Measurements from ENCODE around the gene EXO1. TPM values are rescaled to one million over a fixed set of nuclear protein-coding genes. Genes with fewer than 3 reads are reported as not detected.
"Not testable (repeated sequence)": the region's sequence is repeated elsewhere in the genome, so short reads cannot be mapped to it uniquely, and the experiment has no call there.

Gene EXO1
- total RNA-seq (2022) (19.9 and 36.3 TPM in 2 replicates), Bru-seq, nascent RNA (percentile 81 among the genes with signal in this experiment), BruChase-seq, experiment 1, labeled RNA remaining after a 6-hour chase (percentile 66 among the genes with signal in this experiment), BruChase-seq, experiment 2, labeled RNA remaining after a 2-hour chase (percentile 76 among the genes with signal in this experiment)
- long read RNA-seq, partial matches to known transcripts = 5 of 36 reads
- long read RNA-seq, other reads (novel, unspliced or antisense) = 31 of 36 reads

DNA sequence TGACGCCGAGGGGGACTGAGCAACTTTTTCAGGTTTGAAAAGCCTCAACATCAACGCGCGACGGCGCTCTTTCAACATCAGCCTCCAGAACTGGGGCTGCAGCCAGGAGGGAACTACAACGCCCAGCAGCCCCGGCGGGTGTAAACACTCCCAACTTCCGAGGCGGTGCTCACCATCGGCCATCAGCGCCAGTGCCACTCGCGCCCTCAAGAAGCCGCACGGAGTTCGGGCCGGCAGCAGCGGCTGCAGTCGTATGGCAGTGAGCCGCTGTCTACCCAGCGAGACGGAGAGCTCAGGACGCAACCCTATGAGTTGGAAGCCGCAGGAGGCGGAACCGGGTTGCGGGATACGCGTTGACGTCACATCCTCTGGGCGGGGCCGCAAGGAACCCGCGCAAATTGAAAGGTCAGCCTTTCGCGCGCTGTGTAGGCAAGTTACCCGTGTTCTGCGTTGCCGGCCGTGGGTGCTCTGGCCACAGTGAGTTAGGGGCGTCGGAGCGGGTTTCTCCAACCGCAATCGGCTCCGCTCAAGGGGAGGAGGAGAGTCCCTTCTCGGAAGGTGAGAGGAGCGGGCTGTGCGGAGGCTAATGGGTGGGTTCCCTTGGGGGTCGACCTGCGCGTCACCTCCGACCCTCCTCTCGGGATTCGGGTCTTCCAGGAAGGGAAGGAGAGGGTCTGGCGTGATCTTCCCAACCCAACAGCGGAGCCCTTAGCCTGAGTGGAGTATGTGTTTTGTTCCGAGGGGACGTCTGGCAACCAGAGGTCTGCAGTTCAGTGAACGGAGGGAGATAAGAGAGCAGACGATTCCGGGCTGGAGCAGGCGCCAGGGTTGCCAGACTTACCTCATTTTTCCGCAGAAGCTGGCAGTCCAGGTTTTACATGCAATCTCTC, at the start of gene EXO1:
Gene EXO1, plus strand, starts transcription at position 409 of the 890 bp plus-strand sequence. CDS start 2,222 bp downstream, outside the sequence.
- Mint-ChIP-seq H3K27me3 (ENCODE audit: unreplicated experiment) (no peaks in the 10 kb centered on the region), H3K4me3 (ENCODE audit: low read depth, unreplicated experiment) (peak within 1 kb of the TSS; percentile 100), H3K4me1 (ENCODE audit: low read depth, unreplicated experiment) (peaks cover 31% of the 10 kb centered on the region), H3K9me3 (ENCODE audit: low read depth, unreplicated experiment) (no peaks in the 10 kb centered on the region), H3K36me3 (ENCODE audit: insufficient read depth, unreplicated experiment) (peaks cover 22% of the 10 kb centered on the region), H3K27ac (ENCODE audit: unreplicated experiment) (peak within 1 kb of the TSS; percentile 93)
- BruUV-seq (replicated peaks) = TSS peak; percentile 72
- CTCF ChIA-PET = interaction anchor here (0.7 to 1.2 kb wide), 2 partner anchors 15 to 237 kb away, joined by 3 to 4 read pairs; no protein-coding TSS in a partner anchor
- DNase-seq = peak; percentile 90
- TF ChIP-seq, protein P1, sequence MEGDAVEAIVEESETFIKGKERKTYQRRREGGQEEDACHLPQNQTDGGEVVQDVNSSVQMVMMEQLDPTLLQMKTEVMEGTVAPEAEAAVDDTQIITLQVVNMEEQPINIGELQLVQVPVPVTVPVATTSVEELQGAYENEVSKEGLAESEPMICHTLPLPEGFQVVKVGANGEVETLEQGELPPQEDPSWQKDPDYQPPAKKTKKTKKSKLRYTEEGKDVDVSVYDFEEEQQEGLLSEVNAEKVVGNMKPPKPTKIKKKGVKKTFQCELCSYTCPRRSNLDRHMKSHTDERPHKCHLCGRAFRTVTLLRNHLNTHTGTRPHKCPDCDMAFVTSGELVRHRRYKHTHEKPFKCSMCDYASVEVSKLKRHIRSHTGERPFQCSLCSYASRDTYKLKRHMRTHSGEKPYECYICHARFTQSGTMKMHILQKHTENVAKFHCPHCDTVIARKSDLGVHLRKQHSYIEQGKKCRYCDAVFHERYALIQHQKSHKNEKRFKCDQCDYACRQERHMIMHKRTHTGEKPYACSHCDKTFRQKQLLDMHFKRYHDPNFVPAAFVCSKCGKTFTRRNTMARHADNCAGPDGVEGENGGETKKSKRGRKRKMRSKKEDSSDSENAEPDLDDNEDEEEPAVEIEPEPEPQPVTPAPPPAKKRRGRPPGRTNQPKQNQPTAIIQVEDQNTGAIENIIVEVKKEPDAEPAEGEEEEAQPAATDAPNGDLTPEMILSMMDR (IDR thresholded peaks at IDR 0.05; ENCODE audit: unreplicated experiment) = no peak
- intact Hi-C loops (cut with micrococcal nuclease; ENCODE audit: unreplicated experiment) = no loop called here

DNA sequence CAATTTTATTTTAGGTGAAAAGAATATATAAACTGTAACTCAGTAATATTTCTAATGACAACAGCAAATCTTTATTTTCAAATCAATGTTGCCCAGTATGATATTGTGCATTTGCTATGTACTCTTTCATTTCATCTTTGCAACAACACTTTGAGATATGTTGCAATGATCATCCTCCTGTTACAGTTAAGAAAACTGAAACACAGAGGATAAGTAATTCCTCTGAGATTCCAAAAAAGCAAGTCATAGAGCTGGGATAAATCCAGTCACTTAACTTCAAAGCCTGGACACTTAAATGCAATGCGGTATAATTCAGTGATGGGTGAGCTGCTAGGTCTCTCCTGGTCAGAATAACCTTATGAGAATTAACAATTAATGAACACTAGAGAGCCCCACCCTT, 48.6 kb upstream of the EXO1 start:
- Mint-ChIP-seq H3K9me3 (ENCODE audit: low read depth, unreplicated experiment) (no peaks in the 10 kb centered on the region), H3K36me3 (ENCODE audit: insufficient read depth, unreplicated experiment) (no peaks in the 10 kb centered on the region), H3K4me1 (ENCODE audit: low read depth, unreplicated experiment) (peaks cover 11% of the 10 kb centered on the region), H3K27me3 (ENCODE audit: unreplicated experiment) (no peaks in the 10 kb centered on the region), H3K27ac (ENCODE audit: unreplicated experiment) (no peak overlapping the region), H3K4me3 (ENCODE audit: low read depth, unreplicated experiment) (no peak overlapping the region)
- TF ChIP-seq, protein P1 (IDR thresholded peaks at IDR 0.05; ENCODE audit: unreplicated experiment) = no peak
- CTCF ChIA-PET = interaction anchor here (1.0 kb wide), 1 partner anchor 17 kb away, joined by 3 read pairs; no protein-coding TSS in a partner anchor
- BruUV-seq (replicated peaks) = no TSS peak
- intact Hi-C loops (cut with micrococcal nuclease; ENCODE audit: unreplicated experiment) = no loop called here
- no peak for DNase-seq

DNA sequence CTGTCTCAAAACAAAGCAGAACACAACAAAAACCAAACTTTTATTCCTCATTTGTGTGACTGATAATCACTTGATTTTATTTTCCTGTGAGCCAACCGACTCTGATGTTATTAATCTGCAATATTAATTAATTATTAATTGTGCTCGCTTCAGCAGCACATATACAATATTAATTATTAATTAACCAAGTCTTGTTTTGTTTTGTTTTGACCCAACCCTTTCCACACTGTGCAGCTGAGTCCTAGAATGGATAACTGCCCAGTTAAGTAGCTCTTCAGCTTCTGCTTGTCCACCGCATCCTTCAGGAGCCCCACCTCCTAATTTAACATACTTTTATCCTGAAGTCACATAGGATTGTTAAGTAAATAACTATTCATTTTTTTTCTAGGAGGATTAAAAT, 47.4 kb upstream of the EXO1 start:
- TF ChIP-seq, protein P1 (IDR thresholded peaks at IDR 0.05; ENCODE audit: unreplicated experiment) = no peak
- peaks cover 11% of the 10 kb centered on the region for H3K4me1 Mint-ChIP-seq (ENCODE audit: low read depth, unreplicated experiment)
- BruUV-seq (replicated peaks) = no TSS peak
- H3K9me3 Mint-ChIP-seq (ENCODE audit: low read depth, unreplicated experiment) = no peaks in the 10 kb centered on the region
- CTCF ChIA-PET = interaction anchor here (1.0 kb wide), 1 partner anchor 16 kb away, joined by 3 read pairs; no protein-coding TSS in a partner anchor
- intact Hi-C loops (cut with micrococcal nuclease; ENCODE audit: unreplicated experiment) = no loop called here
- H3K36me3 Mint-ChIP-seq (ENCODE audit: insufficient read depth, unreplicated experiment) = no peaks in the 10 kb centered on the region
- no peak overlapping the region for H3K27ac Mint-ChIP-seq (ENCODE audit: unreplicated experiment)
- H3K4me3 Mint-ChIP-seq (ENCODE audit: low read depth, unreplicated experiment) = no peak overlapping the region
- H3K27me3 Mint-ChIP-seq (ENCODE audit: unreplicated experiment) = no peaks in the 10 kb centered on the region
- DNase-seq = no peak

DNA sequence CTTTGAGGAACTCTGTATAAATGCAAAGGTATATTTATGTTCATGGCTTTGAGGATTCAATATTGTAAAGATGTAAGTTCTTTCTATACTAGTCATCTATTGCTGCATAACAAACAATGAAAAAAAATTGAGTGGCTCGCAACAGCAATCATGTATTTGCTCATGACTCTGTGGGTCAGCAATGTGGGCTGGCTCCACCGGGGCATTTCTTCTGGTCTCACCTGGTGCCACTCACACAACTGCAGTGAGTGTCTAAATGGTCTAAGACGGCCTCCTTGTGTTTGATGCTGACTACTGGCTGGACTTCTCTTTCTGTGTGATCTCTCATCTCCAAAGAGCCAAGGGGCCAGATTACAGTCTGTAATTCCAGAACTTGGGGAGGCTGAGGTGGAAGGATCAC, 45.1 kb upstream of the EXO1 start:
- no peak overlapping the region for H3K27ac Mint-ChIP-seq (ENCODE audit: unreplicated experiment)
- TF ChIP-seq, protein P1 (IDR thresholded peaks at IDR 0.05; ENCODE audit: unreplicated experiment) = no peak
- no peak overlapping the region for H3K4me3 Mint-ChIP-seq (ENCODE audit: low read depth, unreplicated experiment)
- intact Hi-C loops (cut with micrococcal nuclease; ENCODE audit: unreplicated experiment) = no loop called here
- no TSS peak for BruUV-seq (replicated peaks)
- H3K4me1 Mint-ChIP-seq (ENCODE audit: low read depth, unreplicated experiment) = peaks cover 16% of the 10 kb centered on the region
- no peaks in the 10 kb centered on the region for H3K36me3 Mint-ChIP-seq (ENCODE audit: insufficient read depth, unreplicated experiment)
- no peaks in the 10 kb centered on the region for H3K9me3 Mint-ChIP-seq (ENCODE audit: low read depth, unreplicated experiment)
- DNase-seq = no peak
- CTCF ChIA-PET = no interaction called here
- H3K27me3 Mint-ChIP-seq (ENCODE audit: unreplicated experiment) = no peaks in the 10 kb centered on the region

DNA sequence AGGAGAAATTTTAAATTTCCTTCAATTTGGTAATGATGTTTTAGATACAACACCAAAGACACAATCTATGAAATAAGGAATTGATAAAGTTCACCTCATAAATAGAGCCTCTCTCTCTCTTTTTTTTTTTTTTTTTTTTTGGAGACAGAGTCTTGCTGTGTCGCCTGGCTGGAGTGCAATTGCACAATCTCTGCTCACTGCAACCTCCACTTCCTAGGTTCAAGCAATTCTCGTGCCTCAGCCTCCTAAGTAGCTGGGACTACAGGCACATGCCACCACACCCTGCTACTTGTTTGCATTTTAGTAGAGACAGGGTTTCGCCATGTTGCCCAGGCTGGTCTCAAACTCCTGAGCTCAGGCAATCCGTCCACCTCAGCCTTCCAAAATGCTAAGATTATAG, 43.3 kb upstream of the EXO1 start:
- BruUV-seq (replicated peaks); H3K36me3 Mint-ChIP-seq (ENCODE audit: insufficient read depth, unreplicated experiment); H3K27ac Mint-ChIP-seq (ENCODE audit: unreplicated experiment); CTCF ChIA-PET; intact Hi-C loops (cut with micrococcal nuclease; ENCODE audit: unreplicated experiment); DNase-seq; H3K27me3 Mint-ChIP-seq (ENCODE audit: unreplicated experiment); H3K4me3 Mint-ChIP-seq (ENCODE audit: low read depth, unreplicated experiment); H3K9me3 Mint-ChIP-seq (ENCODE audit: low read depth, unreplicated experiment): not testable (repeated sequence)
- H3K4me1 Mint-ChIP-seq (ENCODE audit: low read depth, unreplicated experiment) = peaks cover 16% of the 10 kb centered on the region
